UCSD-AML1 (cell line): ENCODE results near the gene ZNF646.

Experiments
- DNase-seq: peaks from one replicate; lab custom pipeline; 2025; ENCODE audit not compliant: unreplicated experiment; lab: John Stamatoyannopoulos, UW

Gene ZNF646

GRCh38 chr16:31130336-31130891 lies 56.2 kb downstream of the ZNF646 start:
- DNase-seq, result no peak

- DNase-seq, result no peak
Measured at GRCh38 chr16:31130899-31131298, 56.7 kb downstream of the ZNF646 start.

- no peak for DNase-seq
Measured at GRCh38 chr16:31131416-31131815, 57.2 kb downstream of the ZNF646 start.

GRCh38 chr16:31131841-31132271 lies 57.6 kb downstream of the ZNF646 start:
- no peak for DNase-seq

- no peak for DNase-seq
Measured at GRCh38 chr16:31132303-31132979, 58.2 kb downstream of the ZNF646 start.

GRCh38 chr16:31133046-31133501 lies 58.9 kb downstream of the ZNF646 start:
- no peak for DNase-seq
